Measurements from ENCODE around the gene HID1. TPM values are rescaled to one million over a fixed set of nuclear protein-coding genes. Genes with fewer than 3 reads are reported as not detected.
"Not testable (repeated sequence)": the region's sequence is repeated elsewhere in the genome, so short reads cannot be mapped to it uniquely, and the experiment has no call there.

HID1 gene
- total RNA-seq, 1 donor from 2014 or later, result 12.3 TPM

DNA sequence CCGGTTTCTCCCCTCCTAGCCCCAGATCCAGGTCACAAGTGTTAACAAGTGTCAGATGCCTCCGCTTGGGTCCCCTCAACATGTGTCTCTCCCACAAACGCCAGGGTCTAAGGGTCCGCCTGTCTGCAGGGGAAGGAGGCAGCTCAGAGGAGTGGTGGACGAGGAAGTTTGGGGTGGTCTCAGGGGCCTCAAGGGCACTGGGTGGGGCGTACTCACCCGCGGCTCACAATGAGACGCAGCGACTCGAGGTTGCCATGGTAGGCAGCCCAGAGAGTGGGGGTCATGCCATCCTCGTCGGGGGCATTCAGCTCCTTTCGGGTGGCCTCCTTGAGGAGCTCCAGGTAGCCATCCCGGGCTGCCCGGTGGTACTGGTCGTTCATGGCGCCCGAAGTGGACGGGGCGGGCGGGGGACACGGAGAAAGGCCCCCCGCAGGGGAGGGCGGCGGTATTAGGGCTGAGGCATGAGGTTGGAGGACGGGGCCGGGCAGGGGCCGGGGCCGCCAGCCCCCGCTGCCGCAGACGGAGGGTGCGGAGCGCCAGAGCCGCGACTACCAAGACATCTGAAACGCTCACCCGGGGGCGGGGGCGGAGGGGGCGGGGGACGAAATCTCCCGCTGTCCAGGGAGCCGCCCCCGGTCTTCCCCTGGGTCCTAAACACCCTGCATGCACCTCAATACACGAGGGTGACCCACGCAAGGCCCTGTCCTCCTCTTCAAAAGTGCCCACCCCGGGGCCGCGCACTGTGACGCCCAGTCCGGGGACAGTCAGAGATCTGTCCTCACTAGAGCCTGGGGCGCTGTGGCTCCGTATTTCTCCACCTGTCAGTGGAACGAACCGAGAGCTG lies 49.6 kb downstream of the HID1 start, which contains the start of gene USH1G:
Gene USH1G (minus strand): TSS at position 562 of the 844 bp plus-strand sequence. CDS start 182 bp downstream, at position 380.
- no peak for DNase-seq

DNA sequence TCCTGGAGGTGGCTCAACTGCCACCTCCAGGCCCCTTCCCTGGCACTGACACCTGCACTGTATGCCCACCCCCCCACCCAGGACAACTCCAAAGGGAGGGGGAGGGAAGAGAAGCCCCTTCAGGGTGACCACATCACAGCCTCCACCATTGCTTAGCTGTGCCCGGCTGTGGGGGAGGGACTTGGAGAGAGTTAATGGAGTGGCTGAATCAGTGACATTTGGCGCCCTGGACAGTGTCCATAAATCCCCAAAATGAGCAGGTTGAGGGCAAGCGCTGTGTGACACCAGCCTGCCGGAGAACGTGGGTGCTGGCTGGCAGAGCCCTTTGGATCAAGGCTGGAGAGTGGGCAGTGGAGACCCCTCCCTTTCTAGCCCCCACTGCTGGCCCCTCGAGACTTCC lies 50.4 kb downstream of the HID1 start:
- no peak for DNase-seq

- DNase-seq, result no peak
Measured at GRCh38 chr17:74921769-74922168, 50.8 kb downstream of the HID1 start.

GRCh38 chr17:74921026-74921681 lies 51.4 kb downstream of the HID1 start:
- no peak for DNase-seq

- DNase-seq, result no peak
Measured at GRCh38 chr17:74920642-74921025, 51.9 kb downstream of the HID1 start.

- no peak for DNase-seq
Measured at GRCh38 chr17:74920306-74920620, 52.3 kb downstream of the HID1 start.

- DNase-seq, result no peak
Measured at GRCh38 chr17:74919440-74920305, 52.9 kb downstream of the HID1 start.

DNA sequence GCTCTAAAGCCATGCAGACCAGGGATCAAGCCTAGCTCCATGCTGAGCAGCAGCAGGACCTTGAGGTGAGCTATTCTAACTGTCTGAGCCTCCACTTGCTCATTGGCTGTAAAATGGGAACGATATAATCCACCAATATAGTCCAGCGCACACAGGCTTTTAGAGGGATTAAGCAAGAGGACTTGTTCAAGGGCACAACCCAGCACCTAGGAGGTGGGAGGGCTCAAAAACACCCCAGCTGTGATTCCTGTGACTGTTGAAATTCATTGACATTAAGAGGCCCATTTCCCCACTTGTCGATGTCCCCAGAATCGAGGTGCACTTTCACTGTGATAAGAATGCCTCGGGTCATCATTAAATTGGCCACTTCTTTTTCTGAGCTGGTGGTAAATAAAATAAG lies 53.7 kb downstream of the HID1 start:
- DNase-seq, result no peak

DNA sequence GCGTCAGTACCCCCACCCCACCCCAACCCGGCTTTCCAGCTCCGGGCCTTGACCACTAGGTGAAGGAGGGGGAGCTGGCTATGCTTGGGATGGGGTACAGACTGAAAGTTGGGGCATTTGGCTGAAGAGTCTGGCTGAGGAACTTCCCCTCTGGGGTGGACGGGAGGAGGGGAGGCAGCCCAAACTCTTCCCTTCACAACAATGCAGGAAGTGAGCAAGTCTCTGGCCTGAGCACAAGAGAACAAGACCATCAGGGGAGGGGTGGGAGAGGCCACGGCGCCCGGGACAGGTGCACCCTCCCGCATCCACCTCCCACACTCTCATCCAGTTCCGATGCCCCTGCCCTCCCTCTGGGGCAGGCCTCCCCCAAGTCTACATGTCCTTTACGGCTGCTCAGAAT lies 55.1 kb downstream of the HID1 start:
- DNase-seq, result no peak

- DNase-seq, result no peak
Measured at GRCh38 chr17:74916851-74917199, 55.7 kb downstream of the HID1 start.

GRCh38 chr17:74916136-74916850 lies 56.3 kb downstream of the HID1 start:
- DNase-seq, result no peak

DNA sequence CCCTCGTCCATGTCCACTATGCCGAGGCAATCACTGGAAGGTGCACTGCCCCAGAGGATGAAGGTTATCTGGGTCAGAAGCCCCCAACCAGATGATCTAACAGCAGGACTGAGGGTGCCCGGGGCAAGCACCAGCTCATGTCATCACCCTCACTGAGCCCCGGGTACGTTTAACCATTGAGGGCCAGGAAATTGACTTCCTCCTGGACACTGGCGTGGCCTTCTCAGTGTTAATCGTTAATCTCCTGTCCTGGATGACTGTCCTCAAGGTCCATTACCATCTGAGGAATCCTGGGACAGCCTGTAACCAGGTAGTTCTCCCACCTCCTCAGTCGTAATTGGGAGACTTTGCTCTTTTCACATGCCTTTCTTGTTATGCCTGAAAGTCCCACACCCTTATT lies 61.1 kb downstream of the HID1 start:
- not testable (repeated sequence) for DNase-seq

- not testable (repeated sequence) for DNase-seq
Measured at GRCh38 chr17:74909097-74909496, 63.5 kb downstream of the HID1 start.

DNA sequence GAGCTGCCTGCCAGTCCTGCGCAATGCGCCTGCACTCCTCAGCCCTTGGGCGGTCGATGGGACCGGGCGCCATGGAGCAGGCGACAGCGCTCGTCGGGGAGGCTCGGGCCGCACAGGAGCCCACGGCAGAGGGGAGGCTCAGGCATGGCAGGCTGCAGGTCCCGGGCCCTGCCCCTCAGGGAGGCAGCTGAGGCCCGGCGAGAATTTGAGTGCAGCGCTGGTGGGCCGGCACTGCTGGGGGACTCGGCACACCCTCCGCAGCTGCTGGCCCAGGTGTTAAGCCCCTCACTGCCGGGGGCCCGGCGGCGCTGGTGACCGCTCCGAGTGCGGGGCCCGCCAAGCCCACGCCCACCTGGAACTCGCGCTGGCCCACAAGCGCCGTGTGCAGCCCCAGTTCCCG lies 65.5 kb downstream of the HID1 start:
- no peak for DNase-seq

- not testable (repeated sequence) for DNase-seq
Measured at GRCh38 chr17:74906214-74906793, 66.3 kb downstream of the HID1 start.

DNA sequence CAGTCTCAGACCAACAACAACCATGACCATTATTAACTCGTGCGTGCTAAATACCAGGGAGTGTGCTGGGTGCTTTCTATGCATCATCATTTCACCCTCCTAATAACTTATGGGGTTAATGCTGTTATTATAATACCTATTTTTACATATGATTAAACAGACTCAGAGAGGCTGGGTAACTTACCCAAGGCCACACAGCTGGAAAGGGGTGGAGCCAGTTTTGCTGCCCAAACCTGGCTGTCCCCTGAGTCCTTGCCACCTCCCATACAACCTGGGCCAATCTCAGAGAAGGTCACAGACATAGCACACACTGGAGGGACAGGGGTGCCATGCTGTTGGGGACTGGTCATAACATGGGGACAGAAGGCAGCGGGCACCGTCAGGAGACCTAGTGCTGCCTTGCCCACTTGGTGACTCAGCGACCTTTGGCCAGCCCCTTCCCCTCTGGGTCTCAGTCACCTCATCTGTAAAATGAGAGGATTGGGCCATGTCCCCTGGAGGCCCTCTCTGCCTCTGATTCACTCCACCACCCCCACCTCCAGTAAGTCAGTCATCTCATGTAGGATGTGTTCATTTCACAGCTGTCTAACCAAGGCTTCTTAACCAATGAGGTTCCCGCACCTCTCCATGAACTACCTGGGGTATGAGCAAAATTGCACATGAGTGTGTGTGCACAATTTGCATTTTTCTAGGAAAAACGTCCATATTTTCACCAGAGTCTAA lies 67.7 kb downstream of the HID1 start:
- no peak for DNase-seq

- no peak for DNase-seq
Measured at GRCh38 chr17:74903671-74904070, 68.9 kb downstream of the HID1 start.

GRCh38 chr17:74903034-74903433 lies 69.5 kb downstream of the HID1 start:
- no peak for DNase-seq

- DNase-seq, result no peak
Measured at GRCh38 chr17:74901353-74902135, 71.0 kb downstream of the HID1 start.
